Measurements from ENCODE around the gene ARHGAP10.

ARHGAP10 gene

GRCh38 chr4:148015468-148015867, 283.6 kb downstream of the ARHGAP10 start:
- FAIRE-seq (peak; percentile 65), DNase-seq (ENCODE audit: insufficient read length, low spot score) (no peak)
- no peak for TF ChIP-seq SPI1 (IDR thresholded peaks at IDR 0.05; ENCODE audit: low read depth, low read length)
- TF ChIP-seq POU2F2 (IDR thresholded peaks at IDR 0.05; ENCODE audit: low read depth, low read length), result no peak
- TF ChIP-seq POLR2A (IDR thresholded peaks at IDR 0.05; ENCODE audit: low read depth, low read length), result no peak
- TF ChIP-seq TAF1 (IDR thresholded peaks at IDR 0.05; ENCODE audit: low read depth, low read length), result no peak
- no peak for TF ChIP-seq POLR2AphosphoS5 (IDR thresholded peaks at IDR 0.05; ENCODE audit: low read depth, low read length)
- TF ChIP-seq PAX5 (IDR thresholded peaks at IDR 0.05; ENCODE audit: insufficient read depth, low read length, severe bottlenecking), result no peak

GRCh38 chr4:148016063-148016637, 284.3 kb downstream of the ARHGAP10 start:
- no peak for FAIRE-seq
- DNase-seq (ENCODE audit: insufficient read length, low spot score), result no peak
- no peak for TF ChIP-seq POLR2A (IDR thresholded peaks at IDR 0.05; ENCODE audit: low read depth, low read length)
- TF ChIP-seq POLR2AphosphoS5 (IDR thresholded peaks at IDR 0.05; ENCODE audit: low read depth, low read length), result no peak
- no peak for TF ChIP-seq PAX5 (IDR thresholded peaks at IDR 0.05; ENCODE audit: insufficient read depth, low read length, severe bottlenecking)
- no peak for TF ChIP-seq POU2F2 (IDR thresholded peaks at IDR 0.05; ENCODE audit: low read depth, low read length)
- no peak for TF ChIP-seq TAF1 (IDR thresholded peaks at IDR 0.05; ENCODE audit: low read depth, low read length)
- no peak for TF ChIP-seq SPI1 (IDR thresholded peaks at IDR 0.05; ENCODE audit: low read depth, low read length)

GRCh38 chr4:148017801-148018200, 285.9 kb downstream of the ARHGAP10 start:
- DNase-seq (ENCODE audit: insufficient read length, low spot score) (no peak), FAIRE-seq (peak; percentile 28)
- TF ChIP-seq TAF1 (IDR thresholded peaks at IDR 0.05; ENCODE audit: low read depth, low read length), result no peak
- no peak for TF ChIP-seq POLR2AphosphoS5 (IDR thresholded peaks at IDR 0.05; ENCODE audit: low read depth, low read length)
- TF ChIP-seq PAX5 (IDR thresholded peaks at IDR 0.05; ENCODE audit: insufficient read depth, low read length, severe bottlenecking), result no peak
- no peak for TF ChIP-seq POU2F2 (IDR thresholded peaks at IDR 0.05; ENCODE audit: low read depth, low read length)
- no peak for TF ChIP-seq SPI1 (IDR thresholded peaks at IDR 0.05; ENCODE audit: low read depth, low read length)
- TF ChIP-seq POLR2A (IDR thresholded peaks at IDR 0.05; ENCODE audit: low read depth, low read length), result no peak

- DNase-seq (ENCODE audit: insufficient read length, low spot score) (no peak), FAIRE-seq (no peak)
- TF ChIP-seq TAF1 (IDR thresholded peaks at IDR 0.05; ENCODE audit: low read depth, low read length) (no peak), POLR2A (IDR thresholded peaks at IDR 0.05; ENCODE audit: low read depth, low read length) (no peak), SPI1 (IDR thresholded peaks at IDR 0.05; ENCODE audit: low read depth, low read length) (no peak), PAX5 (IDR thresholded peaks at IDR 0.05; ENCODE audit: insufficient read depth, low read length, severe bottlenecking) (no peak), POLR2AphosphoS5 (IDR thresholded peaks at IDR 0.05; ENCODE audit: low read depth, low read length) (no peak), POU2F2 (IDR thresholded peaks at IDR 0.05; ENCODE audit: low read depth, low read length) (no peak)
Measured at GRCh38 chr4:148021686-148022085, 289.8 kb downstream of the ARHGAP10 start.

GRCh38 chr4:148022975-148023374, 291.1 kb downstream of the ARHGAP10 start:
- DNase-seq (ENCODE audit: insufficient read length, low spot score), result no peak
- no peak for FAIRE-seq
- TF ChIP-seq POLR2AphosphoS5 (IDR thresholded peaks at IDR 0.05; ENCODE audit: low read depth, low read length), result no peak
- TF ChIP-seq POLR2A (IDR thresholded peaks at IDR 0.05; ENCODE audit: low read depth, low read length), result no peak
- no peak for TF ChIP-seq SPI1 (IDR thresholded peaks at IDR 0.05; ENCODE audit: low read depth, low read length)
- TF ChIP-seq POU2F2 (IDR thresholded peaks at IDR 0.05; ENCODE audit: low read depth, low read length), result no peak
- TF ChIP-seq TAF1 (IDR thresholded peaks at IDR 0.05; ENCODE audit: low read depth, low read length), result no peak
- TF ChIP-seq PAX5 (IDR thresholded peaks at IDR 0.05; ENCODE audit: insufficient read depth, low read length, severe bottlenecking), result no peak

- no peak for TF ChIP-seq POLR2A (IDR thresholded peaks at IDR 0.05; ENCODE audit: low read depth, low read length)
- TF ChIP-seq POU2F2 (IDR thresholded peaks at IDR 0.05; ENCODE audit: low read depth, low read length), result no peak
- no peak for TF ChIP-seq TAF1 (IDR thresholded peaks at IDR 0.05; ENCODE audit: low read depth, low read length)
- no peak for TF ChIP-seq POLR2AphosphoS5 (IDR thresholded peaks at IDR 0.05; ENCODE audit: low read depth, low read length)
- TF ChIP-seq SPI1 (IDR thresholded peaks at IDR 0.05; ENCODE audit: low read depth, low read length), result no peak
- TF ChIP-seq PAX5 (IDR thresholded peaks at IDR 0.05; ENCODE audit: insufficient read depth, low read length, severe bottlenecking), result no peak
- no peak for FAIRE-seq
- DNase-seq (ENCODE audit: insufficient read length, low spot score), result no peak
Measured at GRCh38 chr4:148023512-148024181, 291.8 kb downstream of the ARHGAP10 start.

- TF ChIP-seq POU2F2 (IDR thresholded peaks at IDR 0.05; ENCODE audit: low read depth, low read length) (no peak), POLR2A (IDR thresholded peaks at IDR 0.05; ENCODE audit: low read depth, low read length) (no peak), TAF1 (IDR thresholded peaks at IDR 0.05; ENCODE audit: low read depth, low read length) (no peak), SPI1 (IDR thresholded peaks at IDR 0.05; ENCODE audit: low read depth, low read length) (no peak), PAX5 (IDR thresholded peaks at IDR 0.05; ENCODE audit: insufficient read depth, low read length, severe bottlenecking) (no peak), POLR2AphosphoS5 (IDR thresholded peaks at IDR 0.05; ENCODE audit: low read depth, low read length) (no peak)
- FAIRE-seq (no peak), DNase-seq (ENCODE audit: insufficient read length, low spot score) (no peak)
Measured at GRCh38 chr4:148025981-148026380, 294.1 kb downstream of the ARHGAP10 start.

- FAIRE-seq (no peak), DNase-seq (ENCODE audit: insufficient read length, low spot score) (no peak)
- TF ChIP-seq POLR2A (IDR thresholded peaks at IDR 0.05; ENCODE audit: low read depth, low read length) (no peak), TAF1 (IDR thresholded peaks at IDR 0.05; ENCODE audit: low read depth, low read length) (no peak), SPI1 (IDR thresholded peaks at IDR 0.05; ENCODE audit: low read depth, low read length) (no peak), POLR2AphosphoS5 (IDR thresholded peaks at IDR 0.05; ENCODE audit: low read depth, low read length) (no peak), PAX5 (IDR thresholded peaks at IDR 0.05; ENCODE audit: insufficient read depth, low read length, severe bottlenecking) (no peak), POU2F2 (IDR thresholded peaks at IDR 0.05; ENCODE audit: low read depth, low read length) (no peak)
Measured at GRCh38 chr4:148027201-148027600, 295.3 kb downstream of the ARHGAP10 start.

GRCh38 chr4:148029781-148030180, 297.9 kb downstream of the ARHGAP10 start:
- FAIRE-seq, result no peak
- DNase-seq (ENCODE audit: insufficient read length, low spot score), result no peak
- TF ChIP-seq POLR2AphosphoS5 (IDR thresholded peaks at IDR 0.05; ENCODE audit: low read depth, low read length) (no peak), SPI1 (IDR thresholded peaks at IDR 0.05; ENCODE audit: low read depth, low read length) (no peak), TAF1 (IDR thresholded peaks at IDR 0.05; ENCODE audit: low read depth, low read length) (no peak), POLR2A (IDR thresholded peaks at IDR 0.05; ENCODE audit: low read depth, low read length) (no peak), POU2F2 (IDR thresholded peaks at IDR 0.05; ENCODE audit: low read depth, low read length) (no peak), PAX5 (IDR thresholded peaks at IDR 0.05; ENCODE audit: insufficient read depth, low read length, severe bottlenecking) (no peak)
